ENCODE data around the gene MOCS2.

The MOCS2 gene

GRCh38 chr5:53076014-53076583 is 33.5 kb downstream of the MOCS2 start:
- DNase-seq (ENCODE audit: low read depth), result no peak
- TF ChIP-seq CTCF (IDR thresholded peaks at IDR 0.05; ENCODE audit: control insufficient read depth, insufficient read depth, low read depth, low read length, missing control alignments), result no peak
- H3K4me3 ChIP-seq (ENCODE audit: control insufficient read depth, low read depth, low read length), result no peak overlapping the region

GRCh38 chr5:53073348-53073747 is 36.2 kb downstream of the MOCS2 start:
- H3K4me3 ChIP-seq (ENCODE audit: control insufficient read depth, low read depth, low read length), result no peak overlapping the region
- TF ChIP-seq CTCF (IDR thresholded peaks at IDR 0.05; ENCODE audit: control insufficient read depth, insufficient read depth, low read depth, low read length, missing control alignments), result no peak
- DNase-seq (ENCODE audit: low read depth), result no peak

- TF ChIP-seq CTCF (IDR thresholded peaks at IDR 0.05; ENCODE audit: control insufficient read depth, insufficient read depth, low read depth, low read length, missing control alignments), result peak; percentile 29
- H3K4me3 ChIP-seq (ENCODE audit: control insufficient read depth, low read depth, low read length), result no peak overlapping the region
- peak; percentile 64 for DNase-seq (ENCODE audit: low read depth)
Observed at GRCh38 chr5:53071738-53072137, 37.8 kb downstream of the MOCS2 start.

GRCh38 chr5:53071298-53071697 is 38.3 kb downstream of the MOCS2 start:
- no peak for DNase-seq (ENCODE audit: low read depth)
- no peak overlapping the region for H3K4me3 ChIP-seq (ENCODE audit: control insufficient read depth, low read depth, low read length)
- TF ChIP-seq CTCF (IDR thresholded peaks at IDR 0.05; ENCODE audit: control insufficient read depth, insufficient read depth, low read depth, low read length, missing control alignments), result no peak

- no peak overlapping the region for H3K4me3 ChIP-seq (ENCODE audit: control insufficient read depth, low read depth, low read length)
- TF ChIP-seq CTCF (IDR thresholded peaks at IDR 0.05; ENCODE audit: control insufficient read depth, insufficient read depth, low read depth, low read length, missing control alignments), result no peak
- peak; percentile 65 for DNase-seq (ENCODE audit: low read depth)
Observed at GRCh38 chr5:53069626-53070025, 39.9 kb downstream of the MOCS2 start.

GRCh38 chr5:53068291-53068836 is 41.2 kb downstream of the MOCS2 start:
- DNase-seq (ENCODE audit: low read depth), result no peak
- no peak for TF ChIP-seq CTCF (IDR thresholded peaks at IDR 0.05; ENCODE audit: control insufficient read depth, insufficient read depth, low read depth, low read length, missing control alignments)
- H3K4me3 ChIP-seq (ENCODE audit: control insufficient read depth, low read depth, low read length), result no peak overlapping the region

Data from AG09309 (cell line).